GM18511 (cell line): ENCODE data around the gene ANKRD13C.

Experiments
- ATAC-seq: cut with Tn5 transposase; IDR thresholded peaks from one replicate; pipeline ENCODE4 v1.9.1; 2021; ENCODE audit warnings: mild to moderate bottlenecking, moderate library complexity; ENCODE audit not compliant: unreplicated experiment

ANKRD13C gene

GRCh38 chr1:70222716-70223235, 131.7 kb downstream of the ANKRD13C start:
- ATAC-seq, result no peak

DNA sequence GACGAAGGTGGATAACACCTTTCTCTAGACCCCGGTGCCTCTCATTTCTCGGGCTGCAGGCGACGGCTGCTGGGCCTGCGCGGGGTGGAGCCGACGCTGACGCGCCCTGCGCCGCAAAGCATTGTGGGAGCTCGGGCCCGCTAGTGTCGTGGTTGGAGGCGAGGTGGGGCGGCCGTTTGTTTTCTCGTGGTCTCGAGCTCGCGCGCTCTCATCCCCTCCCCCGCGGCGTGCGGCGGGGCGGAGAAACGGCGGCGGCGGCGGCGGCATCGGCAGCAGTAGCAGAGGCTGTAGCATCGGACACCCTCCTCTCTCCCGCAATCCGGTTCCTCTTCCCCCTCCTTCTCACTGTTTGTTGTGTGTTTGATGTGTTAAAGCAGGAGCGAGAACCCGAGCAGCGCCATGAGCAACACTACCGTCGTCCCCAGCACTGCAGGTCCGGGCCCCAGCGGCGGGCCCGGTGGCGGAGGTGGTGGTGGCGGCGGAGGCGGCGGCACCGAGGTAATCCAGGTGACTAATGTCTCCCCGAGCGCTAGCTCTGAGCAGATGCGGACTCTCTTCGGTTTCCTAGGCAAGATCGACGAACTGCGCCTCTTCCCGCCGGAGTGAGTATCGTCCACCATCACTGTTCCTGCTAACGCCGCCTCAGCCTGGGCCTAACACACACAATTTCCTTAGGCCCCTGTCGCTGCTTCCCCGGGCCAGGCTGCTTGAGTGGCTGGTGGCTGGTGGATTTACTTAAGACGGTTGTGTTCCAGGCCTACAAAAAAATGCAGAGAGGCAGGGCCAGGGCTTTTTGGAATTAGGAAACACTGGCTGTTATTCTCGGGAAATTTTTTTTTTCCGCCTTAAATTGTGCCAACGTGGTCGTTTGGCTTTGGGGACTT, 133.0 kb downstream of the ANKRD13C start, which contains the start of gene SRSF11:
TSS of gene SRSF11 (plus strand) at position 143 of the 884 bp plus-strand sequence. CDS start at position 400, 257 bp downstream.
- ATAC-seq, result peak; percentile 94

DNA sequence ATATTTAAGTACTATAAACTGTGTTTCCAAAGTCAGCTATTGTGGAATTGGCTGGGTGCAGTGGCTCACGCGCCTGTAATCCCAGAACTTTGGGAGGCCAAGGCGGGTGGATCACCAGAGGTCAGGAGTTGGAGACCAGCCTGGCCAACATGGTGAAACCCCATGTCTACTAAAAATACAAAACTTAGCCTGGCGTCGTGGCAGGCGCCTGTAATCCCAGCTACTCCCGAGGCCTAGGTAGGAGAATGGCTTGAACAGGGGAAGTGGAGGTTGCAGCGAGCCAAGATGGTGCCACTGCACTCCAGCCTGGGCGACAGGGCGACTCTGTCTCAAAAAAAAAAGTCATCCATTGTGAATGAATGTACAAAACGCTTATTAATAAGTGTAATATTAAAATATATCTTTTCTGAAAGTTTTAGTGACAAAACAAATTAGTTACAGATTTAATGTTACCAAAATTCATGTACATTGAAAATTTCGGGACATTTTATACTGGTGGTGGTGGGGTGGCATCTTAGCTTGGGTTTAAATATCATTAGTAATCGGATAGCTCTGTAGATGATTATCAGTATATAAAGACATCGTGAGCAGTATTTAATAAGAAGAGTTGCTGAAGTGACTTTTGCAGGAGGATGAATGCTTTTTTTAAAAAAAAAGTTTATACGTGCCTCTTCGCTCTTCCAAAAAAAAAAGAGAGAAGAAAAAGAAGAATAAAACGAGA, 133.8 kb downstream of the ANKRD13C start:
- peak; percentile 7 for ATAC-seq

- ATAC-seq, result no peak
Measured at GRCh38 chr1:70220015-70220414, 134.5 kb downstream of the ANKRD13C start.

DNA sequence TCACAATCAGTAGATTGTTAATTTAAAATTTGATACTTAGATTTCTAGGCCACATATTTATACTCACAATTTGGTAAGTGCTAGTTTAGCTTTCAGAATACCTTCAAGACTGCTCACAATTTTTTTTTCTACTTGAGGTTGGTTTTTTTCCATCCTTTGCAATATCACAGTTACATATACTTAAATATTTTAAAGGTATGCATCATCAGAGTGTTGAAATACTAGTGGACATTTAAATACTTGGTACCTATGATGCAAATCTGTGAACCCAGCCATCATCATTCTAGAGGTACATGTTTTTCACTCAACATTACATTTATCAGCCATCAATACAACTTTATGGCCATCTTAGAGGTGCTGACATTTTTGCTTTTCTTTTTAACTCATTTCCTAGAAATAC, 143.0 kb downstream of the ANKRD13C start:
- no peak for ATAC-seq

DNA sequence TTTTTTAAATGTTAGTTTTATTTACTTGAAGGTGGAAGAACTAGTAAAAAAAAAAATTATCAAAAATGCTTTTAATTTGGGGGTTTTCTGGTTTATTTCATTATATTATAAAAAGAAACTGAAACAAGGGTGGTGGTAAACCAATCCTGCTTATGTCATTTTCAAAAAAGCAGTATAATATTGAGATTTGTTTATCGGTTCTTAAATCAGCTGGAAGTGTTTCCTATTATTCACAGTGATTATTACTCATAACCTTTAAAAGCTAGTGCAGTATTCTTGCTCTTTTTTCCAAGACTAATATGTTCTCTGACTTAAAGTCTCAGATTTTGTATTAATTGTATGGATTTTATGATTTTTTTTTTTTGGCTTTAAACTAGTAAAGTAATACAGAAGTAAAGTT, 143.7 kb downstream of the ANKRD13C start:
- no peak for ATAC-seq
